AG20443 (cell line): ENCODE data around the gene BLMH.
"Not testable (repeated sequence)": the region's sequence is repeated elsewhere in the genome, so short reads cannot be mapped to it uniquely, and the experiment has no call there.

ENCODE experiments used
- DNase-seq: peaks from one replicate; pipeline ENCODE4 v3.0.0; 2012; ENCODE audit warnings: low spot score, mixed read lengths

BLMH gene

GRCh38 chr17:30229012-30229411 lies 62.7 kb downstream of the BLMH start:
- DNase-seq = peak; percentile 73

- no peak for DNase-seq
Observed at GRCh38 chr17:30228011-30228410, 63.7 kb downstream of the BLMH start.

- no peak for DNase-seq
Observed at GRCh38 chr17:30226878-30227277, 64.9 kb downstream of the BLMH start.

- no peak for DNase-seq
Observed at GRCh38 chr17:30225919-30226553, 65.7 kb downstream of the BLMH start.

- no peak for DNase-seq
Observed at GRCh38 chr17:30225112-30225511, 66.6 kb downstream of the BLMH start.

GRCh38 chr17:30224419-30224960 lies 67.3 kb downstream of the BLMH start:
- DNase-seq = no peak

GRCh38 chr17:30222721-30223175 lies 69.0 kb downstream of the BLMH start:
- DNase-seq = no peak

GRCh38 chr17:30222251-30222650 lies 69.5 kb downstream of the BLMH start:
- no peak for DNase-seq

- no peak for DNase-seq
Observed at GRCh38 chr17:30221346-30221745, 70.4 kb downstream of the BLMH start.

GRCh38 chr17:30220414-30220813 lies 71.3 kb downstream of the BLMH start:
- DNase-seq = no peak

- no peak for DNase-seq
Observed at GRCh38 chr17:30219833-30220232, 71.9 kb downstream of the BLMH start.

- DNase-seq = no peak
Observed at GRCh38 chr17:30219315-30219714, 72.4 kb downstream of the BLMH start.

- DNase-seq = no peak
Observed at GRCh38 chr17:30218799-30219198, 72.9 kb downstream of the BLMH start.

- no peak for DNase-seq
Observed at GRCh38 chr17:30217746-30218245, 73.9 kb downstream of the BLMH start.

- DNase-seq = no peak
Observed at GRCh38 chr17:30217054-30217453, 74.7 kb downstream of the BLMH start.

GRCh38 chr17:30212750-30213149 lies 79.0 kb downstream of the BLMH start:
- no peak for DNase-seq

- DNase-seq = no peak
Observed at GRCh38 chr17:30211371-30211770, 80.4 kb downstream of the BLMH start.

GRCh38 chr17:30210901-30211300 lies 80.8 kb downstream of the BLMH start:
- DNase-seq = no peak

- DNase-seq = no peak
Observed at GRCh38 chr17:30210366-30210765, 81.4 kb downstream of the BLMH start.

GRCh38 chr17:30209930-30210329 lies 81.8 kb downstream of the BLMH start:
- no peak for DNase-seq

- DNase-seq = no peak
Observed at GRCh38 chr17:30208214-30208613, 83.5 kb downstream of the BLMH start.

GRCh38 chr17:30207655-30208054 lies 84.1 kb downstream of the BLMH start:
- DNase-seq = no peak

GRCh38 chr17:30203471-30203981 lies 88.2 kb downstream of the BLMH start:
- DNase-seq = no peak

- not testable (repeated sequence) for DNase-seq
Observed at GRCh38 chr17:30200656-30201055, 91.1 kb downstream of the BLMH start.
